ENCODE measurements around the gene SIMC1.

The SIMC1 gene

GRCh38 chr5:176365351-176366231 lies 127.4 kb downstream of the SIMC1 start, which contains the start of gene ARL10:
Gene ARL10, plus strand, starts transcription at chr5:176365487. Its CDS starts 77 bp downstream, at chr5:176365564.
- no peak for DNase-seq

DNA sequence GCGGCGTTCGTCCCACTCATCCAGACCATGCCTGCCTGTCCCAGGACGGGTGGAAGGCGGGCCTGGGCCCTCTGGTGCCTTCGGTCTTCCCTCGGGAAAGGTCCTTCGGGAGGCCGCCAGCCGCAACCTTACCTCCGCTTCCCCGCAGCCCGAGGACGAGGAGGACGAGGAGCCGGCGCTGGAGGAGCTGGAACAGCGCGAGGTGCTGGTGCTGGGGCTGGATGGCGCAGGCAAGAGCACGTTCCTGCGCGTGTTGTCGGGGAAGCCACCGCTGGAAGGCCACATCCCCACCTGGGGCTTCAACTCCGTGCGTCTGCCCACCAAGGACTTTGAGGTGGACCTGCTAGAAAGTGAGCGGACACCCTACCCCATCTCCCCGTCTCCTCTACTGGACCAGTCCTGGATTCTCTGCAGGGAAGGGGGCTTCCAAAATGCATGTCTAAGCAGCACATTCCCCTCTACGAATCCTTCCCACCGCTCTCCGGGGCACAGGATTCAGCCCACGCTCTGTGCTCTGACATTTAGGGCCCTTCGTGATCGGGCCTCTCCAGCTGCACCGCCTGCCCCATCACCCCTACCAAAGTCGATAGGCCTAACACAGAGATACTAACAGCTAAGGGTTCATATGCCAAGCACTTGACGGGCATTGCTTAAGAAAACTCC lies 128.1 kb downstream of the SIMC1 start:
- no peak for DNase-seq

- no peak for DNase-seq
These were observed 130.5 kb downstream of the SIMC1 start for GRCh38 chr5:176368726-176369125.

GRCh38 chr5:176369934-176370711 lies 131.9 kb downstream of the SIMC1 start:
- DNase-seq: no peak

DNA sequence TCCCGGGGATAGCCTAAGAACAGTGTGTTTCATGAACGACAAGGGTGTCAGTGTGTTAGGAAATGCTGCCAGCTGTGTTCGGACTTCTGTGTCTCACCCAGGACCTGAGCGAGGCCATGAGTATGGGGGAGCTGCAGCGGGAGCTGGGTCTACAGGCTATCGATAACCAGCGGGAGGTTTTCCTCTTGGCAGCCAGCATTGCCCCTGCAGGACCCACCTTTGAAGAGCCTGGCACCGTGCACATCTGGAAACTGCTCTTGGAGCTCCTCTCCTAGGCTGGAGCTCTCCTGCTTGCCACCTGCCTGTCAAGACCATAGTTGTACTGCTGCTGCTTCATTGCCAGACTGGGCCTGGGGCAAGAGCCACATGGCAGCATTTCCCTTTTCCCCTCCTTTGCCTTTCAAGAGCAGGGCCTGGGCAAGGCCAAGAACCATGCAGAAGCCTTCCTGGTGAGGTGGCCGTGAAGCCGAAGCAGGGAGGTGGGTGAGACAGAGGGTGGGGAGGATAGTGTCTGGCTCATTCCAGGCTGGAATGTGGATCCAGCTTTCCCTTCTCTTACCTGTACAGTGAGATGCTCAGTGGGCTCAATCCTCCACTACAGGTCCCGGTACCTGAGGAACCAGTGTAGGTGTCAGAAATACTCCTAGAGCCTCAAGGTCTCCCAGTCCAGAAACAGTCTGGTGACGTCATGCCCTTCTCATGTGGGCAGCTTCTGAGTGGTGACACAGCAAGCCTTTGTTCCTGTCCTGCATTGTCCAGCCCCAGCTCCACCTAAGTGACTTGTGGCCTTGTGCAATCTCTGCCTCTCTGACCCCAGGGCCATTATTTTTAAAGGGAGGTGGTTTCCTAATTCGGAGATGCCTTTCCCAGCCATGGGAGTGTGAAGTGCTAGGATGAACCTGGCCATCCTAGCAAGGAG lies 133.7 kb downstream of the SIMC1 start:
- no peak for DNase-seq

DNA sequence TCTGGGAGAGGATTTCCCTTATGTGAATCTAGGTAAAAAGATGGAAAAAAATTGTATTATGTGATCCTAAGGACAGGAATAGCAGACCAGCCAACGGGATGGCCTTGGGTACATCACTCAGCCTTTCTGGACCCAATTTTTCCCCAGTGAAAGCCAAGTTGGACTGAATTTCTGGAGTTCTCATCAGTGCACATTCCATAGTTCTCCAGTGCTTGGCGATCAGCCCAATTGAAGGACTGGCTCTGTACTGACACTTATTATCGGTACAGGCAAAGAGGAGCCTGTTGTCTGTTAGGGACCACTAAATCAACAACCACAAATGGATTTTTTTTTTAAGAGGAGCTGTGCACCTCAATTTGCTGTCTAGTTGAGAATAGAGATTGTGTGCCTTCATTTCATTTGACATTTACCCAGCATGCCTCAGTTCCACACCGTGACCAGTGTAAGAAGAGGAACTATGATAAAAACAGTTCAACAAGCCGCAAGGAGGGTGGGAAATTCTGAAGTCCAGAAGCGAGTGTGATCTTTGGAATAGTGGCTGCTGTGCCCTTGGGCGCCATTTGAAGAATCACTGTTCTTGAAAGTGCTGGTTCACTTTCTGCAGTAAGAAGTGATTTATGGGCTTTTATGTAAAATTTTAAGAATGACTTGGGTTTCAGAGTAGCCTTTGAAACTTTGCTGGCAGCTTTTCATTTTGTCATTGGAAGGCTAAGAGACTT lies 135.0 kb downstream of the SIMC1 start:
- no peak for DNase-seq

- DNase-seq: no peak
These were observed 141.7 kb downstream of the SIMC1 start for GRCh38 chr5:176379881-176380280.

DNA sequence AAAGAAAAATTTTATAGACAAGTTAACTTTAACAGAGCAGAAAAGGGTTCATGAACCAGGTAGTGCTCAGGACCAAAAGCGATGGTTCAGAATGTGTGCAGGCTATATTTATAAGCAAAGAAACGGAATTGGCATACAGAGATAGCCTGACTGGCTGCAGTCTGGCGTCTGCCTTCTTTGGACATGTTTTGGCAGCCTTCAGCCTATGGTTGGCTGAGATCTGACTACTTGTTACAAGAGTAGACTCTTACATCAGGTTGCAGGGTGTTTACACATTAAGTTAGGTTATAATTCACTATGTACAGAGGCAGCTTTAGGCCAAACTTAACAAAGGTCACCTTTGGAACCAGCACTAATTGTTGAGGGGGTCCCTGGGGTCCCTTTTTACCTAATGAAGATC lies 143.2 kb downstream of the SIMC1 start:
- DNase-seq: no peak

DNA sequence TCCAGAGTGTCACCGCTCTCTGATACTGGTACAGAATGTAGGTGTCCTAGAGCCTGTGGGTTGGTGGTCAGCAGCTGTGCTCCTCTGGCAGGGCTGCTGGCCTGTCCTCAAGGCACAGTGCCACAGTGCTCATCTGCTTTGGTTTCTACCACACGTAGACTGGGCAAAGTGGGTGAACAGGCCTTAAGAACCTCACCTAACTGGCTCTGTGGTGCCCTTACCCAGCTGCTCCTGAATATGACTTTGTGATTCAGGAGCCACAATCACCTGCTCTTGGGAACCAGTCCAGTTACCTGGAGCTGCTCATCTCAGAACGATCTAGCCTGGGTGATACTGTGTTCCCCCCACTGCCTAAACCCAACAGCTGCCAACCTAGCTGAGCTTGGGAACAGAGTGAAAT lies 143.8 kb downstream of the SIMC1 start:
- no peak for DNase-seq

DNA sequence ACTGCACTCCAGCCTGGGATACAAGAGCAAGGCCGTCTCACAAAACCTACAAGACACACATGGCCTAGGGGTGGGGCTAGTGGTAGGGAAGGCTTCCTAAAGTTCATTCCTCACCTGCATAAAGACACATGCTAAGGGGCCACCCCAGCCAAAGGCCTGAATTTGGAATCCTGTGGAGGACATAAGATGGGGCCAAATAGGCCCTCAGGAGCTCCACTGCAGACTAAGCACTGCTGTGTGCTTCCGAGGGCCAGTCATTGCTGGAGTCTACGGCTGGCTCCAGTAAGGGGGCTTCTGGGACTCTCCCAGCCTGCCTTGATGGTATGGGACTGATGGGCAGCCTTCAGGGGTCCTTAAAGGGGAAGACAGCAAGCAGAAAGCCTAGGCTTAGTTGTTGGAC lies 144.5 kb downstream of the SIMC1 start:
- DNase-seq: no peak

GRCh38 chr5:176383248-176383905 lies 145.2 kb downstream of the SIMC1 start:
- DNase-seq: no peak

DNA sequence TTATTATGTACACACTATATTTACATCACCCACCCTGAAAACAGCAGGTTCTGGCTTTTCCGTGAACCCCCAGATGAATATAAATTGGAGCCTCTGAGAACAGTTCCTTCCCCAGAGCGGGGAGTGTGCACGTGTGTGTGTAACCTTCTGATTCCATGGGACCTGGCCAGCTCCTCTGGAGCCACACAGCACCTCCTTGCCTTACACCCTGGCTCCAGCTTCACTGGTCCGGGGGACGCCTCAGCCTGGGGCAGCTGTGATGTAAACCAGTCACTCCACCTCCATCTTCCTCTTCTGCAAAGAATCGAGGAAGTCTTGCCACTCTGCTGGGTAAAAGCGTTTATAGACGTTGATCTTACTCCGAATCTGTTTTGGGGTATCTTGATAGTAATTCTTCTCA lies 145.7 kb downstream of the SIMC1 start:
- DNase-seq: no peak

GRCh38 chr5:176384366-176384930 lies 146.2 kb downstream of the SIMC1 start:
- no peak for DNase-seq

DNA sequence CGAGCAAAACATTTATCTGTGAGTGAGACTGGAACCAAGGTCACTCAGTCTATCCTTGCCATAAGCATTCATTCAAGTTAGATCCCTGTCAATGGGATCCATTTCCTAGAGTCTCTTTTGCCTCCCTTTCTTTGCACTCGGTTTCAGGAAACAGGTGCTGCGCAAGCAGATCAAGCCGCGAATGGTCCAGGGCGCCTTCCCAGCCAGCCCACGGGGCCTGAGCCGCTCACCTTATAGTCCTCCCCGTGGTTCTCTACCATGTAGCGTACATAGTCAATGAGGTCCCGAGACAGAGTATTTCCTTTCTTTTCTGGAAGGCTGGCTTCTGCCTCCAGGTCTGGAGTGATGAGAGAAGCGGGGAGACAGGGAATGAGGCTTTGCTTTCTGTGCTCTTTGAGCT lies 146.8 kb downstream of the SIMC1 start:
- no peak for DNase-seq

GRCh38 chr5:176386491-176386890 lies 148.3 kb downstream of the SIMC1 start:
- no peak for DNase-seq

DNA sequence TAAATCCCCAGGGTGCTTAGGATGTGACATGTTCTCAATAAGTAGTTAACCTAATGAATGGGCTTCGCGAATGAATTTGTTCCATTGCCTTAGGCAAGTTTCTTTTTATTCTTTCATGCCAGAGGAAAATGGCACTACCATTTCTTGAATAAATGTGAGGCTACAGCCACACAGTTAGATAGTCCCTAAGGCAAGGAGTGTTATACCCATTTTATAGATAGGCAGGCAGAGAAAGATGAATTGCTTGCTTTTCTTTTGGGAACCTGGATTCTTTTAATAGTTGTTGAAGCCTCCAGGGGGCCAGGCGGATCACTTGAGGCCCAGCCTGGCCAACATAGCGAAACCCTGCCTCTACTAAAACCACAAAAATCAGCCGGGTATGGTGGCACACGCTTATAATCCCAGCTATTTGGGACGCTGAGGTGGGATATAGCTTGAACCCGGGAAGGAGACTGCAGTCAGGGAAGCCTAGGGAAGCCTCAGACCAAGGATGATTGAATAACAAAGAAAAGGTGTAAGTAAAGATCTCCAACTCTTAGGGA lies 149.2 kb downstream of the SIMC1 start:
- no peak for DNase-seq

DNA sequence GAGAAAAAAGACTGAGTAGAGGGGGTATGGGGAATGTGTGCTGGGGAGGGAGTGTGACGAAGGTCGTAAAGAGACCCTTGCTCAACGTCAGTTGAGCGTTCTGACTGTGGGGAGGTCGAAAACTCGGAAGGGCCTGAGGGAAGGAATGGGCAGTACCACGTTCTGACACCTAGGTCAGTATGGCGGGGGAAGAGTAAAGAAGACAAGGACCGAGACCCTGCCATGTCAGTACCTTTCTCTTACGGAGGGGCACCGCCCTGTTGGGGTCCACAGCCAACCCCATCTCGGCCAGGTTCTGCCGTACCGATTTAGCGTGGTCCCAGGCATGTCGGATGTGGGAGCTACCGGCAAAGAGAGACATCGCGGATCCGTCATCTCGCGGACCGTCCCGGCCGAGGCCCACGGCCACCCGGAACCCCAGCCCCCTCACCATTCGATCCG lies 149.8 kb downstream of the SIMC1 start:
- no peak for DNase-seq

DNA sequence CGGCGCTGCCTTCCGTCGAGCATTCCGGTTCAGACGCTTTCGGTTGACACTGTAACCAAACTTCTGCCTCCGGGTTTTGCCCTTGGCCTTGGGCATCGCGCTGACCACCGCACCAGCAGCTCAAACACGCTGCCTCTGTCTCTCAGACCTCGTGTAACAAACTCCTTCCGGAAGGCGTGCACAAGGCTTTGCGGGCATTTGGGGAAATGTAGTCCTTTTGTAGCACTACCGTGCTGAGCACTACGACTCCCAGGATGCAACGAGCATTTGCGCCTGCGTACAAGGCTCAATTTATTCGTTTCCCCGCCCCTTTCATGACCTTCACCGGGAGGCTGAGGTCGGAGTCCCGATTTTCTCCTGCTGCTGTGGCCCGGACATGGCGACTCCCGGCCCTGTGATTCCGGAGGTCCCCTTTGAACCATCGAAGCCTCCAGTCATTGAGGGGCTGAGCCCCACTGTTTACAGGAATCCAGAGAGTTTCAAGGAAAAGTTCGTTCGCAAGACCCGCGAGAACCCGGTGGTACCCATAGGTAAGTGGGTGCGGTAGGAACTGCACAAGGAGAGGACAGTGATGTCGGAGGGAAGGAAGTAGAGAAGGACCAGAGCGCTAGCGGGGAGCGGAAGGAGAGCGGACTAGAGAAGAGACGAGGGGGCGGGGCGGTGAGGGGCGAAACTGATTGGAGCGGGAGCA lies 150.4 kb downstream of the SIMC1 start, which contains the start of the genes HIGD2A and NOP16:
TSS of gene HIGD2A (plus strand) at position 308 of the 691 bp plus-strand sequence. CDS start at position 377, 69 bp downstream.
TSS of gene NOP16 (minus strand) at position 155 of the 691 bp plus-strand sequence. CDS start at position 96, 59 bp downstream.
- peak; percentile 98 for DNase-seq

All from KG1 (cell line).